Endothelial cell of umbilical vein (primary cell): Measurements from ENCODE around the gene KCNK10. TPM values are rescaled to one million over a fixed set of nuclear protein-coding genes. Genes with fewer than 3 reads are reported as not detected.

Source experiments
- BruUV-seq: library from RNA; stranded (reverse); fragments of 400-500 nt; replicated peaks from 2 replicates; lab custom pipeline; 2021; lab: Mats Ljungman, UMichigan
- CTCF ChIA-PET: fragments of 300-600, 350-600 bp; sonication (Branson Sonifier 250); formaldehyde crosslinking; loops from one replicate; lab custom pipeline; 2021; ENCODE audit warnings: antibody characterized with exemption, inconsistent platforms; lab: Charles Lee
- POLR2A ChIA-PET: fragments of 300-600, 350-600 bp; sonication (Branson Sonifier 250); formaldehyde crosslinking; loops from one replicate; lab custom pipeline; 2021; ENCODE audit warnings: antibody characterized with exemption, inconsistent platforms; lab: Charles Lee
- DNase-seq: peaks from one replicate; pipeline ENCODE4 v3.0.0-alpha.2; 2011; ENCODE audit warnings: low read depth, low spot score
- FAIRE-seq: peaks from 2 replicates; lab custom pipeline; 2011; peaks lifted over from hg19 to GRCh38; lab: Jason Lieb, UNC
- H2AFZ ChIP-seq: 2 replicates; pipeline ENCODE4 v1.6.0; 2012; ENCODE audit warnings: low read depth, low read length, control low read depth, inconsistent platforms
- H3K27ac ChIP-seq: 2 replicates; pipeline ENCODE4 v1.5.1; 2011; ENCODE audit warnings: low read depth, mild to moderate bottlenecking, control low read depth, low read length, moderate library complexity; ENCODE audit not compliant: insufficient read depth
- H3K27me3 ChIP-seq, 2 experiments: 2 replicates each; pipeline versions ENCODE4 v1.6.0 to v1.6.1; 2011; ENCODE audit warnings: low read length in 2 of 2, mixed read lengths in 1 of 2; ENCODE audit not compliant: control insufficient read depth in 2 of 2, insufficient read depth in 2 of 2
- H3K36me3 ChIP-seq, 2 experiments: 2 replicates in 1 of 2; 3 replicates in 1 of 2; pipeline ENCODE4 v1.5.1; 2011; ENCODE audit warnings: low read length in 2 of 2, mild to moderate bottlenecking in 1 of 2, moderate library complexity in 1 of 2; ENCODE audit not compliant: control insufficient read depth in 2 of 2, insufficient read depth in 2 of 2; ENCODE audit errors: extremely low read depth in 1 of 2
- H3K4me1 ChIP-seq: 3 replicates; pipeline ENCODE4 v1.5.1; 2011; ENCODE audit warnings: mild to moderate bottlenecking, low read length; ENCODE audit not compliant: control insufficient read depth, insufficient read depth; ENCODE audit errors: extremely low read depth
- H3K4me2 ChIP-seq: 2 replicates; pipeline ENCODE4 v1.6.1; 2011; ENCODE audit warnings: low read length, control low read depth, mixed read lengths; ENCODE audit not compliant: insufficient read depth
- H3K4me3 ChIP-seq, 3 experiments: fragments of 200-600 bp in 1 of 3; sonication (generic), shearing (Covaris generic) in 1 of 3; replicated peaks in 1 of 3; 2 replicates each; pipeline ENCODE4 v1.5.1; 2011 to 2016; ENCODE audit warnings: control low read depth in 3 of 3, low read length in 3 of 3, mild to moderate bottlenecking in 2 of 3, inconsistent platforms in 1 of 3, low read depth in 1 of 3, moderate library complexity in 1 of 3; ENCODE audit not compliant: insufficient read depth in 1 of 3
- H3K79me2 ChIP-seq: 2 replicates; pipeline ENCODE4 v1.6.0; 2012; ENCODE audit warnings: low read length, inconsistent platforms; ENCODE audit not compliant: control insufficient read depth, insufficient read depth
- H3K9ac ChIP-seq: replicated peaks from 2 replicates; pipeline ENCODE3; 2011; ENCODE audit warnings: low read length, control low read depth; ENCODE audit not compliant: insufficient read depth; ENCODE audit errors: extremely low read depth
- H3K9me1 ChIP-seq: replicated peaks from 3 replicates; pipeline ENCODE4 v1.6.0; 2011; ENCODE audit warnings: mild to moderate bottlenecking, low read length; ENCODE audit not compliant: control insufficient read depth, insufficient read depth; ENCODE audit errors: extremely low read depth
- H3K9me3 ChIP-seq: replicated peaks from 2 replicates; pipeline ENCODE4 v1.5.1; 2012; ENCODE audit warnings: low read length, inconsistent platforms; ENCODE audit not compliant: control insufficient read depth, insufficient read depth
- H4K20me1 ChIP-seq: replicated peaks from 2 replicates; pipeline ENCODE3; 2011; ENCODE audit warnings: mild to moderate bottlenecking, low read length; ENCODE audit not compliant: control insufficient read depth, insufficient read depth; ENCODE audit errors: extremely low read depth
- EZH2 ChIP-seq: IDR thresholded peaks from 2 replicates; pipeline ENCODE4 v1.6.1; 2012; ENCODE audit warnings: borderline replicate concordance, low read depth, mild to moderate bottlenecking, moderate library complexity, low read length, inconsistent platforms; ENCODE audit not compliant: severe bottlenecking
- FOS ChIP-seq: IDR thresholded peaks from 2 replicates; pipeline ENCODE4 v1.6.1; 2011; ENCODE audit warnings: mild to moderate bottlenecking, low read length, moderate library complexity, borderline replicate concordance; ENCODE audit not compliant: insufficient read depth
- GATA2 ChIP-seq: IDR thresholded peaks from 2 replicates; pipeline ENCODE4 v1.7.0; 2011; ENCODE audit warnings: low read depth, mild to moderate bottlenecking, moderate library complexity, mixed read lengths, low read length; ENCODE audit not compliant: insufficient read length, insufficient read depth
- JUN ChIP-seq: IDR thresholded peaks from 2 replicates; pipeline ENCODE4 v1.6.1; 2011; ENCODE audit warnings: borderline replicate concordance, low read depth; ENCODE audit not compliant: insufficient read length, insufficient read depth
- MAX ChIP-seq: IDR thresholded peaks from 2 replicates; pipeline ENCODE4 v1.6.1; 2011; ENCODE audit not compliant: insufficient read depth, insufficient read length
- MYC ChIP-seq: IDR thresholded peaks from one replicate; pipeline ENCODE4 v1.6.1; 2011; ENCODE audit warnings: mild to moderate bottlenecking, low read depth, low read length
- POLR2A ChIP-seq: IDR thresholded peaks from 2 replicates; pipeline ENCODE4 v1.6.1; 2012; ENCODE audit warnings: low read depth, mild to moderate bottlenecking, control low read depth, low read length
- POLR2AphosphoS5 ChIP-seq: IDR thresholded peaks from 2 replicates; pipeline ENCODE4 v1.6.1; 2012; ENCODE audit warnings: low read depth, mild to moderate bottlenecking, control low read depth, low read length, moderate library complexity; ENCODE audit not compliant: insufficient read depth
- dilution Hi-C: fragments of 300-500 bp; cut with MboI; formaldehyde crosslinking; loops from one replicate; pipeline ENCODE4 v1.15.0; 2019; ENCODE audit warnings: low sequenced_read_pairs; ENCODE audit not compliant: extremely low pct_ligation_motif_present
- intact Hi-C: fragments of 100-400 bp; cut with micrococcal nuclease; formaldehyde crosslinking; loops from one replicate; pipeline ENCODE4 v1.10.0; 2022
- polyA plus RNA-seq, 4 experiments: library from polyadenylated mRNA; depleted of rRNA in 3 of 4; stranded (reverse) in 3 of 4; unstranded in 1 of 4; fragments of >200 nt; gene quantifications; 2 replicates each; pipeline versions ENCODE4 v1.2.1 to v1.2.3, GENCODE V29; 2011 to 2012; ENCODE audit warnings: missing spikeins in 1 of 4
- total RNA-seq: library from RNA; stranded (reverse); gene quantifications from 2 replicates; pipeline ENCODE4 v1.2.3, GENCODE V29; 2021
- TF ChIP-seq, protein P1 (sequence below), 2 donors: IDR thresholded peaks; 1 replicate in 1 of 2; 2 replicates in 1 of 2; pipeline ENCODE4 v1.5.1; 2011; ENCODE audit warnings: low read length in 2 of 2, mild to moderate bottlenecking in 2 of 2, moderate library complexity in 2 of 2, control low read depth in 1 of 2, inconsistent platforms in 1 of 2, low read depth in 1 of 2; ENCODE audit not compliant: insufficient read depth in 1 of 2; ENCODE audit errors: extremely low read depth in 1 of 2

The KCNK10 gene
- total and polyA plus RNA-seq, 2 donors (not counting 3 experiments of a cell fraction or from before 2014, with no cell fraction given): not detected

DNA sequence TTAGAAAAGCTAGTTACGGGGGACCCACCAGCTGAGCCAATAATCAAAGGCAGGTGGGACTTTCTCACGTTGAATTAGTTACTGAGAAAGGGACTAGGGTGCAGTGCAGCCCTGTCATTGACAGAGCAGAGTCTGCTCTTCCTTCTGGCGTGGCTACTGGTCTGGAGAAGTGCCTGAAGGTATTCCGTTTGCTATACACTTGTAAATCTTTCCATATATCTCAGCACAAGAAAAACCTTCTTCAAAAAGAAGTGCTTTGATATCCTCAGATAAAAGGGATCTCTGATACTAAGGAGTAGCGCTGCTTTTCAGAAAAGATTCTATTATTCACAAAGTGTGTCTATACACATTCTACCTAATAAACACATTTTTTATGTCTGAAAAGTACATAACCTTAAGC lies 91.5 kb downstream of the KCNK10 start:
- H3K9ac ChIP-seq: no peak overlapping the region
- no peaks in the 10 kb centered on the region for H3K9me3 ChIP-seq
- H3K4me3 ChIP-seq: no peak overlapping the region
- H3K4me2 ChIP-seq: no peak overlapping the region
- no TSS peak for BruUV-seq
- dilution Hi-C loops: no loop called here
- no peaks in the 10 kb centered on the region for H4K20me1 ChIP-seq
- H2AFZ ChIP-seq: no peak overlapping the region
- POLR2A ChIA-PET: no interaction called here
- no peak overlapping the region for H3K27ac ChIP-seq
- CTCF ChIA-PET: no interaction called here
- intact Hi-C loops: no loop called here
- no peak for FAIRE-seq
- H3K79me2 ChIP-seq: no peaks in the 10 kb centered on the region
- TF ChIP-seq MAX: no peak
- TF ChIP-seq MYC: no peak
- no peak for TF ChIP-seq EZH2
- no peak for TF ChIP-seq FOS
- no peak for TF ChIP-seq JUN
- TF ChIP-seq POLR2AphosphoS5: no peak
- TF ChIP-seq POLR2A: no peak
- TF ChIP-seq, protein P1, sequence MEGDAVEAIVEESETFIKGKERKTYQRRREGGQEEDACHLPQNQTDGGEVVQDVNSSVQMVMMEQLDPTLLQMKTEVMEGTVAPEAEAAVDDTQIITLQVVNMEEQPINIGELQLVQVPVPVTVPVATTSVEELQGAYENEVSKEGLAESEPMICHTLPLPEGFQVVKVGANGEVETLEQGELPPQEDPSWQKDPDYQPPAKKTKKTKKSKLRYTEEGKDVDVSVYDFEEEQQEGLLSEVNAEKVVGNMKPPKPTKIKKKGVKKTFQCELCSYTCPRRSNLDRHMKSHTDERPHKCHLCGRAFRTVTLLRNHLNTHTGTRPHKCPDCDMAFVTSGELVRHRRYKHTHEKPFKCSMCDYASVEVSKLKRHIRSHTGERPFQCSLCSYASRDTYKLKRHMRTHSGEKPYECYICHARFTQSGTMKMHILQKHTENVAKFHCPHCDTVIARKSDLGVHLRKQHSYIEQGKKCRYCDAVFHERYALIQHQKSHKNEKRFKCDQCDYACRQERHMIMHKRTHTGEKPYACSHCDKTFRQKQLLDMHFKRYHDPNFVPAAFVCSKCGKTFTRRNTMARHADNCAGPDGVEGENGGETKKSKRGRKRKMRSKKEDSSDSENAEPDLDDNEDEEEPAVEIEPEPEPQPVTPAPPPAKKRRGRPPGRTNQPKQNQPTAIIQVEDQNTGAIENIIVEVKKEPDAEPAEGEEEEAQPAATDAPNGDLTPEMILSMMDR (IDR thresholded peaks at IDR 0.05; ENCODE audit: extremely low read depth in 1 of 2, insufficient read depth in 1 of 2, low read depth in 1 of 2, low read length in 2 of 2): no peak
- no peak for TF ChIP-seq GATA2
- H3K9me1 ChIP-seq: no peaks in the 10 kb centered on the region
- H3K27me3 ChIP-seq: no peaks in the 10 kb centered on the region
- DNase-seq: no peak
- no peaks in the 10 kb centered on the region for H3K4me1 ChIP-seq
- H3K36me3 ChIP-seq: no peaks in the 10 kb centered on the region
